ENCODE results near the gene TROAP. TPM values are rescaled to one million over a fixed set of nuclear protein-coding genes. Genes with fewer than 3 reads are reported as not detected.

Gene TROAP
- total RNA-seq, 1 donor from 2014 or later, result 77.6 TPM

GRCh38 chr12:49342066-49342913 lies 19.2 kb downstream of the TROAP start:
- intact Hi-C loops (cut with micrococcal nuclease), result loop anchor here (1.0 kb wide), 1 partner anchor 54 kb away; no protein-coding TSS in a partner anchor

GRCh38 chr12:49342914-49343731 lies 20.1 kb downstream of the TROAP start:
- intact Hi-C loops (cut with micrococcal nuclease), result loop anchor here (1.0 kb wide), 1 partner anchor 55 kb away; no protein-coding TSS in a partner anchor

GRCh38 chr12:49344486-49345050 lies 21.5 kb downstream of the TROAP start:
- intact Hi-C loops (cut with micrococcal nuclease), result no loop called here

- intact Hi-C loops (cut with micrococcal nuclease), result no loop called here
These were observed 22.2 kb downstream of the TROAP start for GRCh38 chr12:49345051-49345824.

GRCh38 chr12:49345825-49346658 lies 23.0 kb downstream of the TROAP start:
- intact Hi-C loops (cut with micrococcal nuclease), result no loop called here

GRCh38 chr12:49346659-49347310 lies 23.7 kb downstream of the TROAP start, which contains the start of gene DNAJC22:
DNAJC22 (plus strand) TSS chr12:49346888; CDS start chr12:49348873, 1,985 bp downstream.
- intact Hi-C loops (cut with micrococcal nuclease), result loop anchor here (1.0 kb wide), 2 partner anchors 9 to 58 kb away; partner anchors contain the start of gene C1QL4

DNA sequence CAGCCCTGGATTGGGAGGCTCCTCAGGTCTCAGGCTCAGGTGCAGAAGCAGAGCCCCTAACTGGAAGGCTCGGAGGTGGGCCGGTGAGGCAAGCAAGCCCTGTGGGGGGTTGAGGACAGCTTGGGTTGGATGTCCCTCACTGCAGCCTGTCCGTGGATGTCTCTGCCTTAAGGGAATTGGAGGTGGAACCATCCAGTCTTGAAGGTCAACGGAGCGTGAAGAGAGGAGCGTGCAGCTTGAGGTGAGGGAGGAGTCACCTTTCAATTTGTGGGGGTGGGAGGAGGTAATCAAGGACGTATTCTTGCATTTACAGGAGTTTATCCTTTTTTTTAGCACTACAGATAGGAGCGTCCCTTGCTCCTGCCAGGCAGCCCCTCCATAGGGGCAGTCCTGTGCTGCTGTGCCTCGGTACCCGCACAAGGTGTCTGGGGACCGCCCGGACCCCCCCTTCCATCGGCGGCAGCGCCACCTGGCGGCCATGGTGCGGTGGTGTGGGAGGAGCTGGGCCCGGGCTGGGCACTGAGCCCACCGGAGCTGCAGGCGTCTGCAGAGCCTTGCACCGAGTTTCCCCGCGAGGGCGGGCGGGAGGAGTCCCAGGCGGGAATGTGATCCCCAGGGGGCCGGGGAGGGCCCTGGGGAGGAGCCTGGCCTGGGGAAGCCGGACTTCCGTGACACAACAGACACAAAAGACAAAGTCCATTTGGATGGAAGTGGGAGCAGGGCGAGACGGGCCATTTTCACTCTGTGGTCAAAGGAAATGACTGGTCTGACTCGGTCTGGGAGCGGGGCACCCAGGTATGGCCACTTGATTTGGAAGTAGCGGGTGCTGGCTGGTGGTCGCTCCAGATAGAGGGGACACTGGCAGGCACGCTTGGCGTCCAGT lies 24.5 kb downstream of the TROAP start:
- intact Hi-C loops (cut with micrococcal nuclease), result loop anchor here (1.0 kb wide), 2 partner anchors 10 to 59 kb away; partner anchors contain the start of gene C1QL4

DNA sequence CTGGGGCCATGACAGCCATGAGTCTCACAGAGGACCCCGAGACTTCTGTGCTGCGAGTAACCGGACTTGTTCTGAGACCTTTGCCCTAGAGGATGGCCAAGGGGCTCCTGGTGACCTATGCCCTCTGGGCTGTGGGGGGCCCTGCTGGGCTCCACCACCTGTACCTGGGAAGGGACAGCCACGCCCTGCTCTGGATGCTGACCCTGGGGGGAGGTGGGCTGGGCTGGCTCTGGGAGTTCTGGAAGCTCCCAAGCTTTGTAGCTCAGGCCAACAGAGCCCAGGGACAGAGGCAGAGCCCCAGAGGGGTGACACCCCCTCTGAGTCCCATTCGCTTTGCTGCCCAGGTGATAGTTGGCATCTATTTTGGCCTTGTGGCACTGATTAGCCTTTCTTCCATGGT lies 25.7 kb downstream of the TROAP start:
- intact Hi-C loops (cut with micrococcal nuclease), result no loop called here

DNA sequence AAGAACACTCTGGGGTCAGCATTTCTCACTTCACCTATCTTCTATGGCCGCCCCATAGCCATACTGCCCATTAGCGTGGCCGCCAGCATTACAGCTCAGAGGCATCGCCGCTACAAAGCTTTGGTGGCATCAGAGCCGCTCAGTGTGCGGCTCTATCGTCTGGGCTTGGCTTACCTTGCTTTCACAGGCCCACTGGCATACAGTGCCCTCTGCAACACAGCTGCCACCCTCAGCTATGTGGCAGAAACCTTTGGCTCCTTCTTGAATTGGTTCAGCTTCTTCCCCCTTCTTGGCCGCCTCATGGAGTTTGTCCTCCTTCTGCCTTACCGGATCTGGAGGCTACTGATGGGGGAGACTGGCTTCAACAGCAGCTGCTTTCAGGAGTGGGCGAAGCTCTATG lies 26.2 kb downstream of the TROAP start:
- intact Hi-C loops (cut with micrococcal nuclease), result no loop called here

GRCh38 chr12:49352351-49352750 lies 29.3 kb downstream of the TROAP start:
- intact Hi-C loops (cut with micrococcal nuclease), result no loop called here

GRCh38 chr12:49355913-49356312 lies 32.9 kb downstream of the TROAP start:
- intact Hi-C loops (cut with micrococcal nuclease), result no loop called here

- intact Hi-C loops (cut with micrococcal nuclease), result no loop called here
These were observed 34.1 kb downstream of the TROAP start for GRCh38 chr12:49357103-49357678.

DNA sequence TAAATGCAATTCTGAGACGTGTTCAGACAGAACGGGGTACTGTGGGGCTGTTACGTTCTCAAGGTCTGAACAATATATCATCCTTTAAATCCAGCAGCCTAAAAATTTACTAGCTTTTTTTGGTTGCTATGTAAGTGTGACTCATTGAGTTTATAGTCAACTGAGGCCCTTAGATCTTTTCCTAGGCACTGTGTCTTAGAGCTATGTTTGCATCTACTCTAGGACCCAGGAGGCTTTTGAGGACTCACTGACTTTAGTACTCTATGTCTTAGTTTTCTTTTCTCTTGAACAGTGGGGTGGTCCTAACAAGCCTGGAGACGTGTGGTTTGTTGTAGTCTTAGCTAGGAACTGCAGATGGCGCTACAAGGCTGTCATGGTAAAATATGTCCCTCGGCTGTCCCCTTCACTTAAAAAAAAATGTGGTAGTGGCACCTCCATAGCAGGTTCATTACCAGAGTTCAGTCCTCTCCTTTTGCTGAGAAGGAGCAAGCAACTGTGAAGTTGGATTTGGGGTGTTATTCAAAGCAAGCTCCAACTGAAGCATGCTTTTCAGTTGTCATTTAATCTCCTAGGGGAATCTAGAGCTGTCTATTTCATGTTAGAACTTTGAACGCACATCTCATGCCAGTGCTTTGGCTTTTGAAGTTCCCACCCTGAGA lies 35.6 kb downstream of the TROAP start:
- intact Hi-C loops (cut with micrococcal nuclease), result loop anchor here (1.0 to 2.0 kb wide), 3 partner anchors 156 to 222 kb away; partner anchors contain the start of gene KCNH3

DNA sequence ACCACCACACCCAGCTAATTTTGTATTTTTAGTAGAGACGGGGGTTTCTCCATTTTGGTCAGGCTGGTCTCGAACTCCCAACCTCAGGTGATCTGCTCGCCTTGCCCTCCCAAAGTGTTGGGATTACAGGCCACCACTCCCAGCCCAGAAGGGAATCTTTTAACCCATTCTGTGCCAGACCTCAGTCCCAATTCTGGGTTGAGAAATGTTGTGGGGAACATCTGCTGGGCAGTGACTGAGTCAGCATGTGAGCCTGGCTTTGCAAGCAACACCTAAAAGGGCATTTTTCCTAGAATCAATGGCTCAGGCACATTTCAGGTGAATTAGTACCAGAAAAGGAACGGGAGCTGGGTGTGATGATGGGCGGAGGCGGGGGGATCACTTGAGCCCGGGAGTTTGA lies 36.6 kb downstream of the TROAP start:
- intact Hi-C loops (cut with micrococcal nuclease), result loop anchor here (2.0 kb wide), 1 partner anchor 179 kb away; the partner anchor contains the start of gene KCNH3

DNA sequence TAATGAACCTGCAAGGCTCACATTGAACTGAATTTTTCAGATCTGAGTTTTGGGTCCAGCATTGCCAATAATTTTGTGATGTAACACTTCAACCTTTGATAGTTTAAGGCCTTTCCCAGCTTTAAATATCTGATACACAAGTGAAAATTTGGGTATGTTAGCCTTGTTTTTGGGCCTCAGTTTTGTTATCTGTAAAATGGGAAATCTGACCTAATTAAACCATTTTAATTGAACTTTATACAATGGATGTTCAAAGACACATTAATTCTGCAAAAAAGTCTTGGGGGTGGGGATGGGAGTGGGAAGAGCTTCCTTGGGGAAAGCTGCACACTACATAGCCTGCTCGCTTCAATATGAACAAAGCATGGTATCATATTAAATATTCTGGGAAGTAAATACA lies 39.0 kb downstream of the TROAP start:
- intact Hi-C loops (cut with micrococcal nuclease), result no loop called here

- intact Hi-C loops (cut with micrococcal nuclease), result loop anchor here (5.0 kb wide), 1 partner anchor 257 kb away; the partner anchor contains the start of gene PRPF40B
These were observed 41.9 kb downstream of the TROAP start for GRCh38 chr12:49364989-49365388.

- intact Hi-C loops (cut with micrococcal nuclease), result loop anchor here (5.0 kb wide), 1 partner anchor 257 kb away; the partner anchor contains the start of gene PRPF40B
These were observed 42.5 kb downstream of the TROAP start for GRCh38 chr12:49365542-49365941.

Data from T-helper 2 cell treated with Interferon-gamma antibody and Interleukin-4, amounts not matched to agents 100 ng/mL and 5 ng/mL, for 36 hours (primary cell).